NCI-H1436 treated with DMSO at 0.1 percent for 48 hours (cell line): ENCODE results near the gene GPR139.

Experiments used
- DNase-seq: peaks from one replicate; lab custom pipeline; 2025; lab: John Stamatoyannopoulos, UW

The GPR139 gene

GRCh38 chr16:20053336-20053735 is 20.4 kb downstream of the GPR139 start:
- no peak for DNase-seq

DNA sequence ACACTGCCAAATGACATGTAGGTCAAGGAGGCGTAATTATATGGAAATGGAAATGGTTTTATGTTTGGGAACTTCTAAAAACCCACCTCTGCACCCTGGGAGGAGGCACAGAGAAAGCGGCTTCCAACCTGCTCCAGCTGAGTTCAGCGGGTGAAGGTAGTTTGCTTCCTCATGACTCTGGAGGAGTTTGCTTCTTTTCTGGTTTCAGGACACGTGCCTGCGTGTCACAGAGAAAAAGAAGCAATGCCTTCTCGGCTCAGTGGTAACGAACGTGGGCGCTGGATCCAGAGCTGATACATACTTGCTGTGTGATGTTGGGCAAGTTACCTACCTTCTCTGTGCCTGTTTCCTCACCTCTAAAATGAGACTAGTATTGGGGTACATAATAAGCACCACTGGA is 22.1 kb downstream of the GPR139 start:
- DNase-seq = no peak

DNA sequence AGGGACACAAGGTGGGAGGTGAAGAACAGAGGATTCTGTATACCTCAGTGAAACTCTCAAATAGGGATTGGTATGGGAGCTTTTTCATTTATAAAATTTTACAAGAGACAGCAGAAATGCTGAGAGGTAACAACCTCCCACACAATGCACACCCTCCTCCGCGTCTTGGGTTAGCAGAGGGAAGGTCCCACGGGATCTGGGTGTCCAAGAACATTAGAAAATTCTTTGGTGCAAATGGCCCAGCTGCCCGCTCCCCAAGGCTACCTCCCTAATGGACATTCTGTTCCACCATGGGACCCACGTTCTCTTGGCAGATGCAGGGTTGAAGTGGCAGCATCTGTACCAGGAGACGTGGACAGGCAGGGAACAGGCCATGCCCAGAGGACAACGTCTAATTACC is 22.5 kb downstream of the GPR139 start:
- no peak for DNase-seq

GRCh38 chr16:20049831-20050230 is 23.9 kb downstream of the GPR139 start:
- no peak for DNase-seq

GRCh38 chr16:20045886-20046285 is 27.8 kb downstream of the GPR139 start:
- DNase-seq = no peak

DNA sequence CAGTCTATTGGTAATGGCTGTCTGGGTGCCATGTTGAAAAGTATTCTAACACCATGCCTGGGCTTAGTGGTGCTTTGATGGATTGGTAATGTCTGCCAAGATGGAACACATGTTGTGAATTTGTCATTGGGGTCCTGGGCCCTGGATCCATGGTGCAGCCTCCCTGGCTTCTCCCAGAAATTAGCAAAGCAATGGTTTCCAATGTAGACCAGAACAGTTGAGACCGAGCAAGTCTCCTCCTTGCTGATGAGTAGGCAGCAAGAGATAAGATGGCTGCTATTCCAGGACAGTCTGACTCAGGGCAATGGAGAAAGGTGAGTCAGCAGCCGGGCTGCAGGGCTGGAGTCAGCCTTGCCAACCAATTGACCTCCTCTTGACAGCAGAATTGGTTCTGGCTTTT is 30.8 kb downstream of the GPR139 start:
- DNase-seq = no peak

DNA sequence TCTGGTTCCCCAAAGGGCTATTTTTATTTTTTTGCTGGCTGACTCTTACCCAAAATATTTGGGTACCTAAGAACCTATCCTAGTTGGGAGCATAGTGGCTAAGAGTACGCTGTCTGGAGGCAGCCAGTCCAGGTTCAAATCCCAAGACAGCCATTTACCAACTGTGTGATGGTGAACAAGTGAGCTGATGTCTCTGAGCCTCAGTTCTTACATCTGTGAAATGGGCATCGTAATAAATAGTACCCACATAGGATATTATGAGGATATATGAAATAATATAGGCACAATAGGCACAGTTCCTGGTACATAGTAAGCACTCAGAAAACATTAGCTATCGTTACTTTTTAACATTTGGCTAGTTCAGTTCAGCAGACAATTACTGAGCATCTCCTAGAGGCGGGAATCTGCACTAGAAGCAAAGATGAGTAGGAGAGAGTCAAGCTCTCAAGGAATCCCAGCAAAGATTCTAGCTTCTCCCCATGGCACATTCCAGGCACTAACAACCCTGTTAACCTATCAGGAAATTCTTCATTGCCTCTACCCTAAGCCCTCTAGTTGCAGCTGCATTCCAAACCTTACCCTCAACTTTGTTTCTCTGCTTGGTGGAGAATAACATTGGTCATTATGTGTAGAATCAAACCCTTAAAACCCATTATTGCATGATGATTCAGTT is 31.6 kb downstream of the GPR139 start:
- DNase-seq = no peak

DNA sequence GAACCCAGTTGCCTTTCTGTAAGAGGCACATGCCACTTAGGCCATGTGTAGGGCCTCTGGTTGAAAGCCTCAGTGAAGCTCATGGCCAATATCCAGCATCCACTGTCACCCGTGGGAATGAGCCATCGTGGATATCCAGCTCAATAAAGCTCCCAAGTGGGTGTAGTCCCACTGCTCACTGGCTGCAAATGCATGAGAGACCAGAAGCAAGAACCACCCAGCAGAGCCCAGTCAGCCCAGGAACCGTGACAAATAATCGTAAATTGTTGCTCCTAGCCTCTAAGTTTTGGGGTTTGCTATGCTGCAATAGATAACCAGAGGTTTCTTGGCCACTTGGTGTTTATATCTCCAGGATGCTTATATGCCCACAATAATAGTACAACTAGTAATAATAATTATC is 33.7 kb downstream of the GPR139 start:
- DNase-seq = no peak

- DNase-seq = no peak
Observed at GRCh38 chr16:20029611-20030010, 44.1 kb downstream of the GPR139 start.

GRCh38 chr16:20026361-20027072 is 47.2 kb downstream of the GPR139 start:
- no peak for DNase-seq

DNA sequence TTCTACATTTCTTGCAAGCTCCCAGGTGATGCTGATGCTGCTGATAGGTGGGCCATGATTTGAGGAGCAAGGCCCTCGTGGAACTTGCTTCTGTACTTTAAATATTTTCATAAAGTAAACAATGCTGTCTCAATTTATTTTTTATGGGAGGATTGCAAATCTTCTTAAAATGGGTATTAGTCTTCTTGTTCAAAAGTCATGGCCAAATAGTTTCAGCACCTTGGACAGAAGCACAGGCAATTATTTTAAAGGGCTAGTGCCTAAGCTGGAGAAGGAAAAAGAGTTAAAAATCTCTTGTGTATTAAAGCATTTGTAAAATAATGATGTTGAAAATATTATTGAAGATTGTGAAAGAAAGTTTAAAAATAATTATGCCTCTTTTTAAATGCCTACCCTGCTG is 50.5 kb downstream of the GPR139 start:
- DNase-seq = no peak

DNA sequence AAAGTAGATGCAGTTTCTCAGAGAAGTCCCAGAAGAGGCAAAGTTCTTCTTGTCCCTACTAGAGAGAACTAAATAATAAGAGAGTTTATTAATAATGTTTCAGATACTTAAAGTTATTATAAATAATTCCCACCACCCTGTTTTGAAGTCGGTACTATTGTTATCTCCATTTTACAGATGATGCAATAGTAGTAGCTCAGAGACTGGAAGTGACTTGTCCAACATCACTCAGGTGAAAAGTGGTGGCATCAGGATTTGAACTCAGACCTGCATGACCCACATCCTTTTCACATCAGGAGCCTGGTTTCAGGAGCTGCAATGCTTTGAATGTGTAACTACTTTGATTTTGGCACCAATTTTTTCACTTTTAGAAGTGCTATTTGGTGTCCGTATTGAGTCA is 52.7 kb downstream of the GPR139 start:
- no peak for DNase-seq

- no peak for DNase-seq
Observed at GRCh38 chr16:20020083-20020482, 53.6 kb downstream of the GPR139 start.

- DNase-seq = no peak
Observed at GRCh38 chr16:20016234-20016633, 57.5 kb downstream of the GPR139 start.

DNA sequence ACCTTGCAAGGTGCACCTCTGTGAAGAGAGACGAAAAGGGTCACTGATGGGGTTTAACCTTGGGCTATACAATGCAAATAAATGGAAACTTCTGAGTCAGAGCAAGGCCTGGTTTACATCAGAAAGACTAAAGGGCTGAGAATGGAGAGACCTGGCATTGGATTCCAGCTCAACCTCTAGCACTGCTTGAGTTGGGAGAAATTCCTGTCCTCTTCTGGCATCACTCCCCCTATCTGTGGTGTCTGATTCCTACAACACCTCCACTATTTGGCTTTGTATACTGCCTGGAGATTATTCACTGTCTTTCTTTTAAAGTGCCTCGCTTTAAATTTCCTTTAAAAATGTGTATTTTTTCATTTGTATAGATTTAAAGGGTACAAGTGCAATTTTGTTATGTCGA is 68.8 kb downstream of the GPR139 start:
- no peak for DNase-seq

GRCh38 chr16:20002936-20003335 is 70.8 kb downstream of the GPR139 start:
- DNase-seq = no peak

GRCh38 chr16:20001856-20002707 is 71.6 kb downstream of the GPR139 start:
- no peak for DNase-seq

- no peak for DNase-seq
Observed at GRCh38 chr16:19997734-19998133, 76.0 kb downstream of the GPR139 start.

DNA sequence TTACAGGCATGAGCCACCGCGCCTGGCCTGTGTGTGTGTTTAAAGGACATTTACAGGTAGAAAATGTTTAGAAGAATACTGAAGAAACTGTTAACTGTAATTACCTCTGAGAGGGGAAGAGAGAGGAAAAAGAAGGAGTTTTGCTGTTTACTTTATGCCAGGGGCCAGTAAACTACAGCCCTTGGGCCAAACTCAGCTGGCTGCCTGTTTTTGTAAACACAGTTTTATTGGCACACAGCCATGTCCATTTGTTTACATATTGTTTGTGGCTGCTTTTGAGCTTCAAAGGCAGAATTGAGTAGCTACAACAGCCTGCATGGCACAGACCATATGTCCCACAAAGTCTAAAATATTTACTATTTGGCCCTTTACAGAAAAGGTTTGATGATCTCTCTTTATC is 76.4 kb downstream of the GPR139 start:
- DNase-seq = no peak

- DNase-seq = no peak
Observed at GRCh38 chr16:19994466-19995170, 79.1 kb downstream of the GPR139 start.

DNA sequence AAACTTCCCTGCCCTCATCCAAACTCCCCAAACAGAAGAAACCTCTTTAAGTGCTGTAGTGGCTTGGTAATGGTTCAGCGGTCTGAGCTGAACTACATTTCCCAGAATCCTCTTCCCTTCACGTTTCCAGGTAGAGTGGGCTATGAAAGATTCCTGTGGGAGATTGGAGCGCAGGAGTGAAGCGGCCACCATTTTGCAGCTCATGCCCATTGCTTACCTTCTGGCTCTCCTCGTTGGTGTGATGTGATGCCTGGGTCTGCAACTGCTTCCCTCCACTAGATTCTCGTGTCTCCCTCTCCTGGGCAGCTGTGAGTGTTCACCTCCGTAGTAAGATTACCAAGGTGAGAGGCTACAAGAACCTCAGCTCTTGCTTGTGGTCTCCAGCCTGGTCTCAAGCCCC is 82.1 kb downstream of the GPR139 start:
- DNase-seq = no peak

GRCh38 chr16:19984135-19984534 is 89.6 kb downstream of the GPR139 start:
- no peak for DNase-seq
